Mucosa of stomach (tissue), 1 donor: ENCODE data around the gene BLTP3B.

Experiments used
- H3K27me3 ChIP-seq: one replicate; pipeline ENCODE4 v1.7.0; 2013; ENCODE audit warnings: mild to moderate bottlenecking, low read length; ENCODE audit not compliant: control insufficient read depth, insufficient read depth
- H3K36me3 ChIP-seq: one replicate; pipeline ENCODE4 v1.7.0; 2013; ENCODE audit warnings: low read length; ENCODE audit not compliant: control insufficient read depth, insufficient read depth
- H3K4me1 ChIP-seq: one replicate; pipeline ENCODE4 v1.7.0; 2013; ENCODE audit warnings: mild to moderate bottlenecking, low read length; ENCODE audit not compliant: control insufficient read depth, insufficient read depth
- H3K4me3 ChIP-seq: one replicate; pipeline ENCODE4 v1.7.0; 2013; ENCODE audit warnings: low read length
- H3K9ac ChIP-seq: one replicate; pipeline ENCODE4 v1.7.0; 2013; ENCODE audit warnings: mild to moderate bottlenecking, low read length, moderate library complexity
- H3K9me3 ChIP-seq: one replicate; pipeline ENCODE4 v1.7.0; 2013; ENCODE audit warnings: mild to moderate bottlenecking, low read length, moderate library complexity; ENCODE audit not compliant: control insufficient read depth
- donor health status: Pancreatic carcinoma.

BLTP3B gene

DNA sequence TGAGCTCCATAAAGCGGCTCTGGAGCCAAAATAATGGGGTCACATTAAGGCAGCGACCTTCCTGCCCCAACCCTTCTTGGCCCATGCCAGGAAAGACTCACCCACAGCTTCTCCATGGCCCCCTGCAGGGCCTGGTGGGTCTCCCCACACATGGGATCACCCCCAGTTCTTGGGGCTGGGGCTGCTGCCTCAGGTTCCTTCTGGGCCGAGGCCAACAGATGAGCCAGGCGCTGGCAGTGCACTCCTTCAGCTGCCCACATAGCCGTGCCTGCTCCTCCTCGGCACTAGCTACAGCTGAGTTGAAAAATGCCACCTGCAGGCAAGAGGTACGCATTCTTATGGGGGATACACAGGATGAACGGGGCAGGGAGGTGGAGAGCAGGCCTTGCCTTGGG is 14.8 kb upstream of the BLTP3B start:
- no peaks in the 10 kb centered on the region for H3K36me3 ChIP-seq
- H3K4me1 ChIP-seq = peaks cover 3% of the 10 kb centered on the region
- H3K9me3 ChIP-seq = no peaks in the 10 kb centered on the region
- H3K27me3 ChIP-seq = no peaks in the 10 kb centered on the region
- H3K9ac ChIP-seq = no peak overlapping the region
- H3K4me3 ChIP-seq = no peak overlapping the region

GRCh38 chr12:100156731-100157426 is 14.2 kb upstream of the BLTP3B start:
- Histone ChIP-seq H3K9me3 (no peaks in the 10 kb centered on the region), H3K27me3 (no peaks in the 10 kb centered on the region), H3K4me1 (peaks cover 3% of the 10 kb centered on the region), H3K36me3 (no peaks in the 10 kb centered on the region), H3K4me3 (no peak overlapping the region), H3K9ac (no peak overlapping the region)

DNA sequence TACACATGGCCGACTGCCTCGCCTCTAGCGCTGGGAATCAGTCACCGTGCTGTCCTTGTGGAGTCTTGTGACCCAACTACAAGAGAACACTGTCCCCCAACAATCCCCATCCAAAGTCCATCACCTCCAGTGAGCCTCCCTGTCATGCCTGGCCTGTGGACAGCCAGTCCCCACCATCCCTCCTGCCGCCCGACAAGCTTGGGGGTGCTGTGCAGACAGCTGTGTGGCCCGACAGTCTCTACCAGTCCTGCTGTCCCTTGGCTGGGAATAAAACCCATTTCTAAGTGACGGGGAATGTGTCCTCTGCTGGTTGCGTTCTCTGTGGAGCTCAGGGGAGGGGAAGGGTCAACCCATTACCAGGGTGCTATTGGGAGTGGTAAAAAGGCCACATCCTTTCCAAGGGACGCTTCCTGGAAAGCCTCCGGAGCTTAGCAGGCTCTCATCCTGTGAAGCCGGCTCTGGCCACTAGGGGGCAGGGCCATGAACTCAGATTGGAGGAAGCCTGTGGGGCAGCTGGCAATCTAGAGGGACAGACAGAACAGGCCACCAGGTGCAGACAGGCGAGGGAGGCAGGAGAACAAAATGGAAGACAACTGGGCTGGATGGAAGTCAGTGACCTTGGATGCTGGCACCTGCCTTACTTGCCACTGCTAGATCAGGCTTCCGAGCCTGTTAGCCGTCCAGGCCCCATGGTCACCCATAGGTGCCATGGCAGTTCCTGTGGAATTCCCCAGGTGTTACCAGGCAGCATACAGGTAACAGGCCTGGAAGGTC is 12.0 kb upstream of the BLTP3B start:
- H3K27me3 ChIP-seq = no peaks in the 10 kb centered on the region
- no peak overlapping the region for H3K9ac ChIP-seq
- no peak overlapping the region for H3K4me3 ChIP-seq
- no peaks in the 10 kb centered on the region for H3K36me3 ChIP-seq
- no peaks in the 10 kb centered on the region for H3K9me3 ChIP-seq
- peaks cover 3% of the 10 kb centered on the region for H3K4me1 ChIP-seq

GRCh38 chr12:100153131-100153530 is 10.5 kb upstream of the BLTP3B start:
- Histone ChIP-seq H3K4me3 (no peak overlapping the region), H3K27me3 (no peaks in the 10 kb centered on the region), H3K9me3 (no peaks in the 10 kb centered on the region), H3K9ac (no peak overlapping the region), H3K36me3 (no peaks in the 10 kb centered on the region), H3K4me1 (peaks cover 3% of the 10 kb centered on the region)

DNA sequence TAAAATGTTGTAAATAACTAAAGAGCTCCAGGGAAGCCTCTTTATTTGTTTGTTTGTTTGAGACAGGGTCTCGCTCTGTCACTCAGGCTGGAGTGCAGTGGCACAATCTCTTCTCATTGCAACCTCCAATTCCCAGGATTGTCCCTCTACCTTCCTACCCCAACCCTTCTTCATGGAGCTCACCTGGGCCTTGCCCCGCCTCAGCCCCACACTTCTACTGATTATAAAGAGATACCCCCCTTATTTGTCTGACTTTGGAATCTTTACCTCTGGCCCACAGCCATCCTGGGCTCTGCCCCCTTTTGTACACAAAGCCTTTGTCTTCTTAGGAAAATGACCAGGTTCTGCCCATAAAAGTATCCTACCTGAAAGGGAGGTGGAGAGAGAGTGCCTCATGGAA is 9.1 kb upstream of the BLTP3B start:
- Histone ChIP-seq H3K36me3 (no peaks in the 10 kb centered on the region), H3K9me3 (no peaks in the 10 kb centered on the region), H3K4me1 (peaks cover 3% of the 10 kb centered on the region), H3K27me3 (no peaks in the 10 kb centered on the region), H3K9ac (no peak overlapping the region), H3K4me3 (no peak overlapping the region)

DNA sequence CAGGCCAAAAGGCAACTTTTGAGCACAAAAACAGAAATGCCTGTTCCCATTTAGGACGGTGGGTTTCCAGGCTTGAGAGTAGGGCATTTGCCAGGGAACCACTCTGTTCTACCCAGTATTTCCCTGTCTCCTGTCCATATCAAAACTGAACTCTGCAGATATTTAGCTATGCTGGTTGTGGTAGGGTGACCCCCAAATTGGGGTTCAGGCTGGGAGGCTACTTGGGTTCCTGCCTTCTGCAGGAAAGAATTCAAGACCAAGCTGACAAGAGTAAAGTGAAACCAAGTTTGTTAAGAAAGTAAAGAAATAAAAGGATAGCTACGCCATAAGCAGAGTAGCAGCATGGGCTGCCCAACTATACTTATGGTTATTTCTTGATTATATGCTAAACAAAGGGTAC is 3.6 kb upstream of the BLTP3B start:
- no peaks in the 10 kb centered on the region for H3K36me3 ChIP-seq
- H3K27me3 ChIP-seq = no peaks in the 10 kb centered on the region
- no peak overlapping the region for H3K9ac ChIP-seq
- H3K4me1 ChIP-seq = no peaks in the 10 kb centered on the region
- H3K4me3 ChIP-seq = no peak overlapping the region
- H3K9me3 ChIP-seq = no peaks in the 10 kb centered on the region

DNA sequence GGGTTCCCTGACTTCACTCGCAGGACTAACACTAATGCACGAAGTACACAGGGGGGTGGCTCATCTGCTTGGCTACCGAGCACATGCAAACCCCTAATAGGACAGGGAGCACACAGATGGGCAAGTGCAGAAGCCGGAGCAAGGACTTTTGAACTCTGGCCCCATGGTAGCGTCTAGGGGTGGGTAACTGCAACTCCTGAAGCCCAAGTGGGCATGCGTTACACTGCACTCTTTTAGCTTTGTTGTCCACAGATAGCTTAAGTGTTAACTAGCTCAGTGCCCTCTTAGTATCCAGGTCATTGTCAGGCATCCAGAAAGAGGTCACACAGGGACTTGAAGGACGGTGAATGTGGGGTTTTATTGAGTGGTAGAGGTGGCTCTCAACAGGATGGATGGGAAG is 3.0 kb upstream of the BLTP3B start:
- Histone ChIP-seq H3K9me3 (no peaks in the 10 kb centered on the region), H3K4me1 (no peaks in the 10 kb centered on the region), H3K36me3 (no peaks in the 10 kb centered on the region), H3K9ac (no peak overlapping the region), H3K4me3 (no peak overlapping the region), H3K27me3 (no peaks in the 10 kb centered on the region)

- Histone ChIP-seq H3K4me1 (peaks cover 4% of the 10 kb centered on the region), H3K4me3 (peak overlapping the region; percentile 75), H3K9ac (peak overlapping the region; percentile 81), H3K27me3 (no peaks in the 10 kb centered on the region), H3K36me3 (no peaks in the 10 kb centered on the region), H3K9me3 (no peaks in the 10 kb centered on the region)
Observed at GRCh38 chr12:100141998-100142850, 450 bp downstream of the BLTP3B start.

- Histone ChIP-seq H3K36me3 (no peaks in the 10 kb centered on the region), H3K9me3 (no peaks in the 10 kb centered on the region), H3K4me1 (peaks cover 4% of the 10 kb centered on the region), H3K27me3 (no peaks in the 10 kb centered on the region), H3K9ac (peak overlapping the region; percentile 81), H3K4me3 (peak overlapping the region; percentile 75)
Observed at GRCh38 chr12:100141666-100141997, 1.0 kb downstream of the BLTP3B start.

DNA sequence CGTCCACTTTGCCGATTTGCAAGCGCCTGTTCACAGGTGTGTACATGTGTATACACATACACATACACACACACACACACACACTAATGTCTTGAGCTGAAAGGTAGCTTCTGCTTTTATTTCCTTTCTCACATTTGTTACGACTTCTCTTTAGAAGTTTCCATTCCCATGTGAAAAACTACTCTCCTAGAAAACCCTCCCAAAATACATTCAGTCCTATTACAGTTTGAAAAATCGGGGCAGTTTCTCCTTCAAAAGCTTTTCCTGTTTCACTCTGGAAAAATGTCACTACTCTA is 3.9 kb downstream of the BLTP3B start:
- H3K27me3 ChIP-seq = no peaks in the 10 kb centered on the region
- no peaks in the 10 kb centered on the region for H3K9me3 ChIP-seq
- no peaks in the 10 kb centered on the region for H3K36me3 ChIP-seq
- no peak overlapping the region for H3K9ac ChIP-seq
- no peak overlapping the region for H3K4me3 ChIP-seq
- peaks cover 4% of the 10 kb centered on the region for H3K4me1 ChIP-seq

DNA sequence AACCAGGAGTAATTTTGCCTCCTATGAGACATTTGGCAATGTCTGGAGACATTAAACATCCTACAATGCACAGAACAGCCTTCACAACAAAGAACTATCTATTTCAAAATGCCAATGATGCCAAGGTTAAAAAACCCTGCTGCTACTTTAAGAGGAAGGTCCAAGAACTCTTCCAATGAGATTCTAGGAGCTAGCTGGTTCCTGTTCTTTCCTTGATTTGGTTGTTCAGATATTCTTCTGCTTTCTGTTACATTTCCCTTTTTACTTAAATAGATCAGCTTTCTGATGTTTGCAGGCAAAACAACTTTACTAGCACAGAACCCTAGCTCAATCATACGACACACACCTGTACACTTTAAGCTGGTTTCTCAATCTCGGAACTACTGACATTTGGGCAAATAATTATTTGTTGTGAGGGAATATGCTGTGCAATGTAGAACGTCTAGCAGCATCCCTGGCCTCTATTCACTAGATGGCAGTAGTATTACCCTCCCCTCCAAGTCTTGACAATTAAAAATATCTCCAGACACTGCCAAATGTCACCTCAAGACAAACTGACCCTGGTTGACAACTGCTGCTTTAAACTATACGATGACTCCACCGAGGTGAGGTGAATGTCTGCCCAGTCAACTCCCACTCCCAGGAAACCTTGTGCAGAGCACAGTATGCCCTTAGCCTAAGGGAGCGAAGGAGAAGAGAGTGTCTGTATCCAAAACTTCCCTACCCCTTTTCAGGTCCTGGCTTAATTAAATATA is 4.4 kb downstream of the BLTP3B start:
- no peak overlapping the region for H3K4me3 ChIP-seq
- no peaks in the 10 kb centered on the region for H3K9me3 ChIP-seq
- no peak overlapping the region for H3K9ac ChIP-seq
- H3K27me3 ChIP-seq = no peaks in the 10 kb centered on the region
- H3K4me1 ChIP-seq = peaks cover 4% of the 10 kb centered on the region
- H3K36me3 ChIP-seq = no peaks in the 10 kb centered on the region

GRCh38 chr12:100133200-100133599 is 9.5 kb downstream of the BLTP3B start:
- Histone ChIP-seq H3K27me3 (no peaks in the 10 kb centered on the region), H3K4me1 (peaks cover 5% of the 10 kb centered on the region), H3K9ac (no peak overlapping the region), H3K36me3 (no peaks in the 10 kb centered on the region), H3K4me3 (no peak overlapping the region), H3K9me3 (no peaks in the 10 kb centered on the region)
